Measurements from ENCODE around the gene PTPA. TPM values are rescaled to one million over a fixed set of nuclear protein-coding genes. Genes with fewer than 3 reads are reported as not detected.

The PTPA gene
- total RNA-seq, 1 donor from 2014 or later, result 143 TPM

- DNase-seq (ENCODE audit: low spot score), result no peak
Measured at GRCh38 chr9:129081388-129081904, 29.8 kb upstream of the PTPA start.

GRCh38 chr9:129084087-129084486 is 27.1 kb upstream of the PTPA start:
- DNase-seq (ENCODE audit: low spot score), result no peak

- DNase-seq (ENCODE audit: low spot score), result no peak
Measured at GRCh38 chr9:129089246-129089645, 22.0 kb upstream of the PTPA start.

- DNase-seq (ENCODE audit: low spot score), result no peak
Measured at GRCh38 chr9:129093602-129094386, 17.4 kb upstream of the PTPA start.

DNA sequence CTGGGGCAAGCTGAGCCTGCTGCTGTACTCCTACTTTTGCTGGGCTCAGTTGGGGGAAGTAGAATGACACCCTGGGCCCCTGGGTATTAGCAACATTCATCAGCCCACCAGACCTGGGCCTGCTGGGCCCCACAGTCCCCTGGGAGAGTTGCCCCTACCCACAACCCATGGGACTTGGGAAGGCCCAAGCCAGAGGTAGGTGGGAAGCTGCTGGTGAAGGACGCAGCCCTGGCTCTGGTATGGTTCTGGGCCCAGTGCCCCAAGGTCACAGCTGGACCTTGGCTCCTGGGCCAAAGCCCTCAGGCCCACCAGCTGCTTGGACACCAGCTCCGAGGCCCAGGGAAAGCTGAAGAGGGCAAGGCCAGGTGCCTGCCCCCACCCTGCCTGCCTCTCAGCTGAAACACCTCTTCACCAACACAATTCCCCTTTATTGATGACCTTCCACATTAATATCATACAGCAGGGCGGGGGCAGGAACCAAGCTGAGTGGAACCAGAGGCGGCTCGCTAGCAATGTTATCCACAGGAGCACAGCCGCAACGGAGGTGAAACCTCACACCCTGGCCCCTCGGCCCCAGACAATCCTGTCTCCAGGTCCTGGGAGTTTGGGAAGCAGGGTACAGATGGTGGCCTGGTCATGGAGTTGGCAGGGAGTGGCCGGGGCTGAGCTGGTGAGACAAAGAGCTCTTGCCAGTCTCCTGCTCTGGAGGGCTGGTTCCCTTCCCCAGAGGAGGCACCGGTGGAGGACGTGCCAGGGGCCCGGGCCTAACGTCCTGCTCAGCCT is 16.6 kb upstream of the PTPA start:
- no peak for DNase-seq (ENCODE audit: low spot score)

- DNase-seq (ENCODE audit: low spot score), result no peak
Measured at GRCh38 chr9:129095170-129095667, 16.0 kb upstream of the PTPA start.

DNA sequence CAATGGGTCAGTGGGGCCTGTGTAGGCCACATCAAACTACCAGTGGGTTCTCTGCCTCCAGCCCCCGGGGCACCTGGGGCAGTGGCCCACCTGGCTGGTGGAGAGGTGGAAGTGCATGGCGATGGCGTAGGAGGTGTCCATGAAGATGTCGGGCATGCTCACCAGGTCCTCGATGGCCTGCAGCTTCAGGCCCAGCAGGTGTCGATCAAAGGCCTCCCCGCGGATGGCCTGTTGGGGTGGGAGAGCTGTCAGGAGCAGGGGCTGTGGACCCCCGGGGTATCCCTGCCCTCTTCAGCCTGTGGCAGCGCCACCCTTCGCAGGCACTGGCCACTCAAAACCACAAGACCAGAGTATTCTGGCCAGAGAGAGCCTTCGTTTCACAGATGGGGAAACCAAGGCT is 15.3 kb upstream of the PTPA start:
- no peak for DNase-seq (ENCODE audit: low spot score)

DNA sequence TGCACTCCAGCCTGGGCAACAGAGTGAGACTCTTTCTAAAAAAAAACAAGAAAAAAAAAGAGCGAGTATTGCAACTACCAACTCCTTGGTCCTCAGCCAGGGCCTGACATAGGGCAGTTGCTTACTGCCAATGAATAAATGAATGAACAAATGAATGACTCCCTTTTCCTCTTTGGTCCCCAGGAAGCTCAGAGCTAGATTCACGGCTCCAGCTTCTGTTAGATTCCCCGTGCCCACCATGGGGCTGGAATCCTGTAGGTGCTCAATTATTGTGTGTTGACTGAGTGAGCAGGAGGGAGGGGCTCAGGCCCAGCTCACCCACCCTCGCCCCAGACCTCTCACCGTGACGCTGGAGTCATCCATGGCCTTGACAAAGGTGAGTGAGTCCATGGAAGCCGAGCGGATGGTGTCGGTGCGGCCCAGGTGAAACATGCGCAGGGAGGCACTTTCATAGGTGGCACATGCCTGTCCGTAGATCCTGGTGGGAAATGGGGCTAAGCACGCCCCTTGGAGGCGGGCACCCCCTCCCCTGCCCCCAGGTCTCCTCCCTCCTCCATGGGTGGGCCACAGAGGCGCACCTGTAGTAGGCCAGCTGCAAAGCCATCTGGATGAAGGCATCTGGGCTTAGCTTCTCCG is 13.4 kb upstream of the PTPA start:
- no peak for DNase-seq (ENCODE audit: low spot score)

DNA sequence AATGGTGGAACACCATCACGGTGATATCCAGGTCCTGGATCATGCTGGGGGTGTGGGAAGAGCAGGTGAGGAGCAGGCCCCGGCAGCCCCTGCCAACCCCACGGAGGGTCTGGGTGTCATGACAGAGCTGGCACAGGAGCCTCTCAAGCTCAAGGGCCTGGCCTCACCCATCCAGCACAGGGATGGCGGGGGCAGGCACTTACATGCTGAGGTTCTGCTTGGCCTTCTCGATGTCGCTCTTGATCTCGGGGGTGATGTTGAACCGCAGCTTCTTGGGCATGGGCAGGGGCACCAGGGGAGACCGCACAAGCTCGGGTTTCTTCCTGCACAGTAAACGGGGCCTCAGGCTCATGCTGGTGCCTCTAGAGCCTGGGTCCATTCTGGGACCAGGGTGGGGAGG is 12.9 kb upstream of the PTPA start:
- DNase-seq (ENCODE audit: low spot score), result no peak

GRCh38 chr9:129100383-129101169 is 10.6 kb upstream of the PTPA start:
- DNase-seq (ENCODE audit: low spot score), result no peak

DNA sequence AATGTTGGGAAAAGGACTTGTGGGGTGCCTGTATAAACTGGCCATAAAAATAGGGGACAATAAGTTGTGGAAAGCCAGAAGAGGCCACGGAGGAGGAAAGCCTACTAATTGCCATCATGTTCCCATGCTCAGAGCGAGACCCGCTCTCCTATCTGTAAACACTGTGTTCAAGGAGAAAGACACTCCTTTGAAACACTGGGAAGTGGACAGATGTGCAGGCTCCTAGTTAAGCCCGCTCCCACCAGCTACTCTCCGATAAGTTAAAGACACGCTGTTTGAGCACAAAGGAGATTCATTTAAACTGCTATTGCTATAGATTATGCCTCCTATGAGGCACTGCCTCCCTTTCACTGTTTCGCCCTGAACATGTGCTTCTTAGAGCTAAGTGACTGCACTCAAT is 9.9 kb upstream of the PTPA start:
- DNase-seq (ENCODE audit: low spot score), result no peak

DNA sequence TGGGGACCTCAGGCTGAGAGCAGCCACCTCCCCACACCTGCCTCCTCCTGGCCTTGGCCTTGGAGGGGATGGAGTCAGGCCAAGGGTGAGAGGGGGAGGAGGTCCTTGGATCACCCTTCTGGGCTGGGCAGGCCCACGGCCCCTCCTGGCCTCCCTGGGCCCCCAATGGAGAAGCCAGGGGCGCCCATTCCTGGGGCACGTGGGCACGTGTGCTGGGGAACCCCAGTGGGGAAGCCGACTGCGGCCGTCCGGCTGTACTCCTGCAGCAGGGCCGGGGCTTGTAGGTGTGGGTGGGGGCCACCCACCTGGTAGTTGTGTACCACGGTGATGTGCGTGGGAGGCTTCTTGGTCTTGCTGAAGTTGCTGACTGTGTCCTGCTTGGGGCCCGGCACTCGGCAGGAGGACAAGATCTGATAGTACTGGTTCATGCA is 9.1 kb upstream of the PTPA start:
- DNase-seq (ENCODE audit: low spot score), result no peak

DNA sequence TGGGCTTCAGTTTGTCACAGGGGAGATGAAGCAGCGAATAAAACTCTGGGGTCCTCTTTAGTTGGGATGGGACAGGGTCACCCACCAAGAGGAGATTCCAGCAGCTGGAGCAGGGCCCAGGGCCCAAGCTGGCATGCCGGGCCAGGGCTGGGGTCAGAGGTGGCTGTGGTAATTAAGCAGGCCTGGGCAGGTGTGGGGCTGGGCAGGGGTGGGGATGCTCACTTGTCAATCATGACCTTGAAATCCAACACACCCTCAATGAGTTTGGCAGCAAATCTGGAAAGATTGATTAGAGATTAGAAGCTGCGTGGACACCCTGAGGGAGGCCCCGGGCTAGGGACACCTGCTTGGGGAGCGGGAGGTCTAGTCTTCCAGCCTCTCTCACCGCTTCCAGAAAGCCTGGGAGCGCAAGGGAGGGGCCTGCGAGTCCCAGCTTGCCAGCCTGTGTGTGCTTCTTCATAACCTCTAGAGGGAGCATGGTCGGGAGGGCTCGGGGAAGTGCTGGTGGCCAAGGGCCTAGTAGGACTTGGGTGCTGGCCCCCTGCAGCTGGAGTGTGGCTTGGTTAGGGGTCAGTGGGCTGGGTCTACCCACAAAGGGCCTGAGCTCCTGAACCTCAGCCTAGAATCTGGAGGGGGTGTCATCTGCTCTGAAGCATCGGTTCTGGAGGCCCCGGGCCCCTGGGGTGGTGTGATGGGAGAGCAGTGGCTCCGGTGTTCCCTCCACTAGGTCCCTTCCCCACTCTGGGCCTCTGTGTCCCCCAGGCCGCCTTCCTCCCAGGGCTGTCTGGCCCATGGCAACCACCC is 8.2 kb upstream of the PTPA start:
- peak; percentile 75 for DNase-seq (ENCODE audit: low spot score)

GRCh38 chr9:129103595-129103965 is 7.6 kb upstream of the PTPA start:
- no peak for DNase-seq (ENCODE audit: low spot score)

DNA sequence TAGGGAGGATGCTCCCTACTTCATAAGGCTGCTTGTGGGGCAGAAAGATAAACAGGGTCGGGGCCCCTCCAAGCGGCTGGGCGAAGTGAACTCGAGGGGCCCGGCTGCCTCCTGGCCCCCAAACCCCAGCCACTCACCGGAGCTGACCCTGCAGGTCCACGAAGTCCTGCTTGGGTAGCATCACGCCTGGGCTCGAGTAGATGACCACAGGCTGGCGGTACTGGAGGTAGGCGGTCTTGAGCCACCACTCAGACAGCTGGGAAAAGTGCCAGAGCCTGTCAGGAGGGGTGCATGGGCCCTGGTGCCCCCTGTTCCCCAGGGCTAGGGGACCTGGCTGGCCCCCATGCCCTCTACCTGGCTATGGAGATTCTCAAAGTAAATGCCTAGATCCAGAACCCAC is 7.2 kb upstream of the PTPA start:
- no peak for DNase-seq (ENCODE audit: low spot score)

DNA sequence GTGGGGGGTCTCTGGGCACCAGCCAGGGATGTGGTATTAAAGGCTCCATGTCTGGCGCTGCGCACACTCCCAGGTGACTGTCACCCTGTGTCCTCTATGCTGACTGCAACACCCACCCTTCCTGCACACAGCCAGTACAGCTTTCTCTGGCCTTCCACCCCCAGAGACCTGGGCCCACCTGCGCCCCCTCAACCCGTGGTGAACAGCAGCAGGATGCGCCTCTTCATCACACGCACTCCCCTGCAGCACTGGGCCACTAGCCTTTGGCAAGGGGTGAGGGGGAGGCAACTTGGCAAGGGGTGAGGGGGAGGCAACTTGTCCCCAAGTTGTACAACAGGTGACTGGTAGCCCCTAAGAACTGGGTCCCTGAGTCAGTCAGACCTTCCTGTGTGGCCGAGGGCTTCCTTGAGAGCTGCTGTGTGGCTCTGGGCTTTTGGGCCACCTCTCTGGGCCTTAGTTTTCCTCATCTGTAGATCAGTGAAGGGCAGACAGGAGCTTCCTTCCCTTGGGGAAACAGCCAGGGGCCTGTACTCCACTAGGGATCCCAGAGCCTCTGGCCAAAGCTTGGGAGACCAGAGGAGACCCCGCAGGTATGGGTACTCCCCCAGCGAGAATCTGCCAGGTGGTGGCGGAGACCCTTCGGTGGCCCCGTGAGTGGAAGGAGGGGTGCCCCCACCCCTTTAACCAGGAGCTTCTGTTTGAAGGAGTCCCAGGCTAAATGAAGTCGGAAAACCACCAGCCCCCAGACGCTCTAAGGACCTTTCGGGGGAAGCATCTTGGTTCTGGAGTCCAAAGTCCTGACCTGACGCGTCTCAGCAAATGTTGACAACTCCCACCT is 5.1 kb upstream of the PTPA start:
- DNase-seq (ENCODE audit: low spot score), result no peak

- DNase-seq (ENCODE audit: low spot score), result no peak
Measured at GRCh38 chr9:129107651-129108050, 3.6 kb upstream of the PTPA start.

GRCh38 chr9:129108083-129108804 is 3.0 kb upstream of the PTPA start:
- DNase-seq (ENCODE audit: low spot score), result no peak

Data from ureter (tissue), 1 donor.